Glutamatergic neuron (in vitro differentiated cells): ENCODE data around the gene HYDIN. TPM values are rescaled to one million over a fixed set of nuclear protein-coding genes. Genes with fewer than 3 reads are reported as not detected.

ENCODE experiments used
- DNase-seq: peaks from one replicate; pipeline ENCODE4 v3.0.0; 2022
- H3K27ac Mint-ChIP-seq: one replicate; pipeline ENCODE4 v1.8.0; 2020; ENCODE audit warnings: mild to moderate bottlenecking, mixed read lengths, inconsistent platforms; ENCODE audit not compliant: unreplicated experiment
- H3K27me3 Mint-ChIP-seq: one replicate; pipeline ENCODE4 v1.8.0; 2020; ENCODE audit warnings: mild to moderate bottlenecking, moderate library complexity, mixed read lengths, inconsistent platforms; ENCODE audit not compliant: unreplicated experiment
- H3K36me3 Mint-ChIP-seq: one replicate; pipeline ENCODE4 v1.8.0; 2020; ENCODE audit warnings: mild to moderate bottlenecking, mixed read lengths, inconsistent platforms; ENCODE audit not compliant: unreplicated experiment
- H3K4me1 Mint-ChIP-seq: one replicate; pipeline ENCODE4 v1.8.0; 2020; ENCODE audit warnings: mild to moderate bottlenecking, low read depth, mixed read lengths, inconsistent platforms; ENCODE audit not compliant: unreplicated experiment
- H3K4me3 Mint-ChIP-seq: one replicate; pipeline ENCODE4 v1.8.0; 2020; ENCODE audit warnings: mild to moderate bottlenecking, mixed read lengths, inconsistent platforms; ENCODE audit not compliant: unreplicated experiment
- H3K9me3 Mint-ChIP-seq: one replicate; pipeline ENCODE4 v1.8.0; 2020; ENCODE audit warnings: mild to moderate bottlenecking, moderate library complexity, mixed read lengths, inconsistent platforms; ENCODE audit not compliant: unreplicated experiment
- CTCF ChIP-seq: fragments of 200-600 bp; sonication (generic); IDR thresholded peaks from one replicate; pipeline ENCODE4 v1.5.0; 2021; ENCODE audit not compliant: partially characterized antibody, unreplicated experiment
- total RNA-seq: library from RNA; stranded (reverse); fragmentation: NEBNext Ultra II Directional; extraction: Animal tissue kit (Norgen Biotek cat#: 25700); gene quantifications from one replicate; pipeline ENCODE4 v1.2.1, GENCODE V29; 2021; ENCODE audit not compliant: unreplicated experiment

Gene HYDIN
- total RNA-seq, 1 donor from 2014 or later = 7.0 TPM

- Mint-ChIP-seq H3K4me1 (peaks cover 8% of the 10 kb centered on the region), H3K9me3 (peaks cover 1% of the 10 kb centered on the region), H3K4me3 (no peak overlapping the region), H3K36me3 (no peaks in the 10 kb centered on the region), H3K27ac (no peak overlapping the region), H3K27me3 (peaks cover 2% of the 10 kb centered on the region)
- no peak for DNase-seq
- no peak for TF ChIP-seq CTCF
Measured at GRCh38 chr16:71246309-71246708, 15.8 kb upstream of the HYDIN start.

- Mint-ChIP-seq H3K9me3 (peaks cover 1% of the 10 kb centered on the region), H3K4me1 (peaks cover 8% of the 10 kb centered on the region), H3K4me3 (no peak overlapping the region), H3K36me3 (no peaks in the 10 kb centered on the region), H3K27ac (no peak overlapping the region), H3K27me3 (peaks cover 2% of the 10 kb centered on the region)
- no peak for DNase-seq
- TF ChIP-seq CTCF = no peak
Measured at GRCh38 chr16:71244521-71244920, 14.0 kb upstream of the HYDIN start.

GRCh38 chr16:71242601-71243000 is 12.1 kb upstream of the HYDIN start:
- Mint-ChIP-seq H3K27ac (no peak overlapping the region), H3K4me3 (no peak overlapping the region), H3K9me3 (peaks cover 1% of the 10 kb centered on the region), H3K4me1 (peaks cover 2% of the 10 kb centered on the region), H3K27me3 (peaks cover 4% of the 10 kb centered on the region), H3K36me3 (no peaks in the 10 kb centered on the region)
- DNase-seq = no peak
- TF ChIP-seq CTCF = no peak

- TF ChIP-seq CTCF = no peak
- H3K4me3 Mint-ChIP-seq = no peak overlapping the region
- no peak overlapping the region for H3K27ac Mint-ChIP-seq
- peaks cover 1% of the 10 kb centered on the region for H3K27me3 Mint-ChIP-seq
- DNase-seq = no peak
- no peaks in the 10 kb centered on the region for H3K9me3 Mint-ChIP-seq
- H3K4me1 Mint-ChIP-seq = no peaks in the 10 kb centered on the region
- H3K36me3 Mint-ChIP-seq = peaks cover under 1% of the 10 kb centered on the region
Measured at GRCh38 chr16:71242036-71242435, 11.5 kb upstream of the HYDIN start.

GRCh38 chr16:71229344-71229743 is 1.2 kb downstream of the HYDIN start:
- Mint-ChIP-seq H3K4me1 (peaks cover 2% of the 10 kb centered on the region), H3K27ac (no peak overlapping the region), H3K27me3 (peaks cover 4% of the 10 kb centered on the region), H3K4me3 (peak overlapping the region; percentile 2), H3K9me3 (peaks cover 4% of the 10 kb centered on the region), H3K36me3 (peaks cover 28% of the 10 kb centered on the region)
- TF ChIP-seq CTCF = no peak
- DNase-seq = no peak
